Thyroid gland (tissue), 4 donors: ENCODE results near the gene RTKN. TPM values are rescaled to one million over a fixed set of nuclear protein-coding genes. Genes with fewer than 3 reads are reported as not detected.

Source experiments
- DNase-seq, 2 donors: peaks; one replicate each; pipeline ENCODE4 v3.0.0-alpha.2; 2019
- H3K27ac ChIP-seq, 3 donors: fragments of 200-600 bp; sonication (generic); 1 replicate in 2 of 3; 2 replicates in 1 of 3; pipeline ENCODE4 v1.5.1; 2016 to 2019; ENCODE audit warnings: mild to moderate bottlenecking in 1 of 3, moderate library complexity in 1 of 3
- H3K27me3 ChIP-seq: fragments of 200-600 bp; sonication (generic); one replicate; pipeline ENCODE4 v1.5.1; 2019
- H3K36me3 ChIP-seq, 2 donors: fragments of 200-600 bp; sonication (generic); one replicate each; pipeline ENCODE4 v1.5.1; 2016 to 2019
- H3K4me1 ChIP-seq, 2 donors: fragments of 200-600 bp; sonication (generic); one replicate each; pipeline ENCODE4 v1.5.1; 2017 to 2019
- H3K4me3 ChIP-seq, 3 donors: fragments of 200-600 bp; sonication (generic); replicated peaks in 1 of 3; 1 replicate in 2 of 3; 2 replicates in 1 of 3; pipeline ENCODE4 v1.5.1; 2016; ENCODE audit warnings: mild to moderate bottlenecking in 1 of 3
- H3K9me3 ChIP-seq: fragments of 200-600 bp; sonication (generic); one replicate; pipeline ENCODE4 v1.5.1; 2017
- POLR2A ChIP-seq, 2 donors: fragments of 450-650 bp; IDR thresholded peaks; one replicate each; pipeline ENCODE4 v1.6.1; 2017; ENCODE audit warnings: antibody characterized with exemption in 2 of 2, mild to moderate bottlenecking in 2 of 2, moderate library complexity in 1 of 2
- WGBS, 2 donors: methylation state at CpG; one replicate each; pipeline ENCODE4 v1.1.5; 2017; 5-methylcytosine and 5-hydroxymethylcytosine counted together
- intact Hi-C: fragments of 100-400 bp; cut with DNase I; formaldehyde crosslinking; loops from one replicate; pipeline ENCODE4 v1.15.1; 2023
- total RNA-seq, 4 donors: library from RNA; depleted of rRNA; stranded (reverse); fragments of >200 nt; gene quantifications; one replicate each; pipeline ENCODE4 v1.2.3, GENCODE V29; 2016
- TF ChIP-seq, protein P1 (sequence below), 6 experiments: fragments of 200-600 bp in 3 of 6; fragments of 450-650 bp in 3 of 6; sonication (generic) in 3 of 6; IDR thresholded peaks; one replicate each; pipeline ENCODE4 v1.5.1; 2016 to 2019; ENCODE audit warnings: antibody characterized with exemption in 6 of 6, mild to moderate bottlenecking in 2 of 6, inconsistent platforms in 1 of 6, moderate library complexity in 1 of 6

The RTKN gene
- total RNA-seq, 4 donors from 2014 or later: 24.5 to 41.9 (median 35.6) TPM

DNA sequence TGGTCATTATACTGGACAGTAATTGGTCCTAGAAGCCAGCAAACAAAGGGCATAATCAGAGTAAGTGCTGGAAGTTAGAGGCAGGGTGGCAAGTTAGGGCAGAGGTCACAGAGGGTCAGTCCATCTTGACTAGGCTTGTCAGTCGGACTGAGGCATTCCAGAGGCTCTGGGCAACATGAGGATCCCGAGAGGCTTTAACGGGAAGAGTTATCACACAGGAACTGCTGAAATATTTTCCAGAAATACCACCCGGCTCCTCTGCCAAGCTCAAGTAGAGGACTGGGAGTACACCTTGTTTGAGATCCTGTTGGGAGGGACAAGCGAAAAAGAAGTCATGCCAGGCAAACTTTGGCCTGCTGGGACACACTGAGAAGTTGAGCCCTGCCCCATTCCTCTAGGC lies 34.1 kb downstream of the RTKN start:
- Histone ChIP-seq H3K27ac (no peak overlapping the region), H3K4me1 (no peaks in the 10 kb centered on the region), H3K36me3 (no peaks in the 10 kb centered on the region), H3K4me3 (no peak overlapping the region), H3K9me3 (no peaks in the 10 kb centered on the region), H3K27me3 (no peaks in the 10 kb centered on the region)
- TF ChIP-seq, protein P1, sequence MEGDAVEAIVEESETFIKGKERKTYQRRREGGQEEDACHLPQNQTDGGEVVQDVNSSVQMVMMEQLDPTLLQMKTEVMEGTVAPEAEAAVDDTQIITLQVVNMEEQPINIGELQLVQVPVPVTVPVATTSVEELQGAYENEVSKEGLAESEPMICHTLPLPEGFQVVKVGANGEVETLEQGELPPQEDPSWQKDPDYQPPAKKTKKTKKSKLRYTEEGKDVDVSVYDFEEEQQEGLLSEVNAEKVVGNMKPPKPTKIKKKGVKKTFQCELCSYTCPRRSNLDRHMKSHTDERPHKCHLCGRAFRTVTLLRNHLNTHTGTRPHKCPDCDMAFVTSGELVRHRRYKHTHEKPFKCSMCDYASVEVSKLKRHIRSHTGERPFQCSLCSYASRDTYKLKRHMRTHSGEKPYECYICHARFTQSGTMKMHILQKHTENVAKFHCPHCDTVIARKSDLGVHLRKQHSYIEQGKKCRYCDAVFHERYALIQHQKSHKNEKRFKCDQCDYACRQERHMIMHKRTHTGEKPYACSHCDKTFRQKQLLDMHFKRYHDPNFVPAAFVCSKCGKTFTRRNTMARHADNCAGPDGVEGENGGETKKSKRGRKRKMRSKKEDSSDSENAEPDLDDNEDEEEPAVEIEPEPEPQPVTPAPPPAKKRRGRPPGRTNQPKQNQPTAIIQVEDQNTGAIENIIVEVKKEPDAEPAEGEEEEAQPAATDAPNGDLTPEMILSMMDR (IDR thresholded peaks at IDR 0.05): no peak
- no peak for TF ChIP-seq POLR2A (IDR thresholded peaks at IDR 0.05)
- no peak for DNase-seq
- intact Hi-C loops: no loop called here
- WGBS, 2 donors: 62 to 85% methylated on average over 5 of the region's 5 CpGs

DNA sequence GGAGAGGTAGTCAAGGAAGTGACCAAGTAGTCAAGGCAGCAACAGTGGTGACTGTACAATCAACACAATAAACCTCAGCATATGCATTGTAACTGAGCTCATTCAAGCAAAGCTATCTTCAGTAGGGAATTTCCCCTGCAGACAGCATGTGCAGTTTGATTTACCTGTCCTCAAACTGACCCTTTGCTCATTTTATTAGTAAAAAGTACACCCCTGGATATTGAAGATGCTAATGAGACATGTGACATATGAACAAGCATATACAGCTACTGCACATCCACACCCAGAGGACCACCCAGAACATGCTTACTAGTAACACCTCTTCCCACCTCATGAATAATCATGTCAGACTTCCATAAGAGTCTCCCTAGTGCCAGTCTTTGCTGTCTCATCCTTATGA lies 35.7 kb downstream of the RTKN start:
- Histone ChIP-seq H3K4me3 (no peak overlapping the region), H3K36me3 (no peaks in the 10 kb centered on the region), H3K27ac (no peak overlapping the region), H3K9me3 (no peaks in the 10 kb centered on the region), H3K4me1 (no peaks in the 10 kb centered on the region), H3K27me3 (no peaks in the 10 kb centered on the region)
- TF ChIP-seq POLR2A (IDR thresholded peaks at IDR 0.05): no peak
- TF ChIP-seq, protein P1 (IDR thresholded peaks at IDR 0.05): no peak
- intact Hi-C loops: no loop called here
- no peak for DNase-seq

DNA sequence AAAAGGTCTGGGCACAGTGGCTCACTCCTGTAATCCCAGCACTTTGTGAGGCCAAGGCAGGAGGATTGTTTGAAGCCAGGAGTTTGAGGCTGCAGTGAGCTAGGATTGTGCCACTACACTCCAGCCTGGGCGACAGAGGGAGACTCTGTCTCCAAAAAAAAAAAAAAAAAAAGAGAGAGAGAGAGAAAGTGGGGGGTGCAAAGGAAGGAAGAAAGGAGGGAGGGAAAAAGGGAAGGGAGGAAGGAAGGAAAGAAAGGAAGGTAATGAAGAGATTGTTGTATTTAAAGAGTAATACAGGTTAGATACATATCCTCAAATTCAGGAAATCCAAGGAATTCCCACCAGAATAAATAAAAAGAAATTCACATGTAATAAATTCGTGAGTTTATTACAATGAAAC lies 39.8 kb downstream of the RTKN start:
- H3K4me3 ChIP-seq: no peak overlapping the region
- DNase-seq: no peak
- no peaks in the 10 kb centered on the region for H3K4me1 ChIP-seq
- intact Hi-C loops: no loop called here
- H3K27me3 ChIP-seq: no peaks in the 10 kb centered on the region
- TF ChIP-seq, protein P1 (IDR thresholded peaks at IDR 0.05): no peak
- TF ChIP-seq POLR2A (IDR thresholded peaks at IDR 0.05): no peak
- 74 to 84% methylated on average over 2 of the region's 2 CpGs for WGBS, 2 donors
- no peaks in the 10 kb centered on the region for H3K9me3 ChIP-seq
- no peaks in the 10 kb centered on the region for H3K36me3 ChIP-seq
- H3K27ac ChIP-seq: no peak overlapping the region

DNA sequence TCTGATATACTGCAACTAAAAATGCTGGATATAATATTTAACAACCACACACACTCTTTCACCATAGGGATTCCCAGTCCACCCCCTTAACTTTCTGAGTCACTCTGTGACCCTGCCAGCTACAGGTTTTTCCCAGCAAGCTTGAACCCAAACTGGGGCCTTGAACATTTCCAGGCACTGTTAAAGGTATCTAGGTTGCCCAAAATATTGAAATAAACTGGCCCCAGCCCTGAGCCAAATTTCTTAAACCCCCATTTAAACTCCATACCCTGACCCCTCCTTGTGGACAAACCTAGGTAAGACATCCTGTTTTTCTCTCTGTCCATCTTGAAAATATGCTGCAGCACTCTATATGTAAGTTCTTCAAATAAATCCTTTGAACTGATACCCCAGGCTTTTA lies 42.0 kb downstream of the RTKN start:
- Histone ChIP-seq H3K27me3 (no peaks in the 10 kb centered on the region), H3K27ac (no peak overlapping the region), H3K4me1 (no peaks in the 10 kb centered on the region), H3K36me3 (no peaks in the 10 kb centered on the region), H3K4me3 (no peak overlapping the region), H3K9me3 (no peaks in the 10 kb centered on the region)
- TF ChIP-seq POLR2A (IDR thresholded peaks at IDR 0.05): no peak
- TF ChIP-seq, protein P1 (IDR thresholded peaks at IDR 0.05): peak in 4 of 6 experiments; percentile 3 to 31 (median 24)
- no peak for DNase-seq
- intact Hi-C loops: no loop called here

DNA sequence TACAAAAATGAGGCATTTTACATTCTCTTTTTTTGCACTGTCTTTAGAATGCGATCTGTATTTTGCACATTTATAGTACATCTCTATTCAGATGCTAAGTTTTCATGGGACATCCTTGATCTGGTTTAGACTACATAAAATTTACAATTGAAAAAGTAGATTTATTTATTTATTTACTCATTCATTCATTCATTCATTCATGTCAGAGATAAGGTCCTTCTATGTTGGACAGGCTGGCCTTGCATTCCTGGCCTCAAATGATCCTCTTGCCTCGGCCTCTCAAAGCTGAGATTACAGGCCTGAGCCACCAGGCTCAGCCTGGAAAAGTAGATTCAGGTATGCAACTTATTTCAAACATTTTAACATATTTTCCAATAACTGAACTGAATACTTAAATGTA lies 45.6 kb downstream of the RTKN start:
- H3K4me1 ChIP-seq: peaks cover 0 to 2% of the 10 kb centered on the region in 2 donors
- 98% methylated on average over 2 of the region's 2 CpGs for WGBS, 2 donors
- no peak for TF ChIP-seq POLR2A (IDR thresholded peaks at IDR 0.05)
- TF ChIP-seq, protein P1 (IDR thresholded peaks at IDR 0.05): no peak
- H3K4me3 ChIP-seq: no peak overlapping the region
- intact Hi-C loops: no loop called here
- H3K27ac ChIP-seq: no peak overlapping the region
- no peaks in the 10 kb centered on the region for H3K27me3 ChIP-seq
- no peaks in the 10 kb centered on the region for H3K9me3 ChIP-seq
- DNase-seq: no peak
- H3K36me3 ChIP-seq: no peaks in the 10 kb centered on the region
